Dermis lymphatic vessel endothelial cell (primary cell): ENCODE results near the gene VSIG10L2. TPM values are rescaled to one million over a fixed set of nuclear protein-coding genes. Genes with fewer than 3 reads are reported as not detected.

ENCODE experiments used
- total RNA-seq: library from RNA; depleted of rRNA; stranded (reverse); fragments of >200 nt; gene quantifications from 2 replicates; pipeline ENCODE4 v1.2.1, GENCODE V29; 2014

VSIG10L2 gene
- 0.09 TPM in 1 of 2 replicates, not detected in the other for total RNA-seq

GRCh38 chr11:125945797-125946520, at the start of gene VSIG10L2:
VSIG10L2 (plus strand) TSS chr11:125946044; CDS start chr11:125946056, 12 bp downstream.

GRCh38 chr11:125902927-125903710, 42.7 kb upstream of the VSIG10L2 start, which contains the start of gene PUS3:
PUS3 (minus strand) TSS chr11:125903206; CDS start chr11:125896284, 6,922 bp downstream.

GRCh38 chr11:125903711-125904659, 41.9 kb upstream of the VSIG10L2 start, which contains the start of gene DDX25:
DDX25 (plus strand) TSS chr11:125904508; CDS start chr11:125904518, 10 bp downstream.

Other genes starting within 250 kb of the VSIG10L2 start
- gene PATE1, start 199.8 kb upstream of the VSIG10L2 start, total RNA-seq, result not detected in 2 replicates
- gene PATE2, start 167.2 kb upstream of the VSIG10L2 start, total RNA-seq, result 0.22 TPM in 1 of 2 replicates, not detected in the other
- gene PATE3, start 157.9 kb upstream of the VSIG10L2 start, total RNA-seq, result not detected in 2 replicates
- gene PATE4, start 112.7 kb upstream of the VSIG10L2 start, total RNA-seq, result not detected in 2 replicates
- gene HYLS1, start 58.4 kb upstream of the VSIG10L2 start, total RNA-seq, result 6.9 and 7.4 TPM in 2 replicates
- gene PUS3, start 42.8 kb upstream of the VSIG10L2 start, total RNA-seq, result 7.4 and 13.1 TPM in 2 replicates
- 0.11 TPM in 1 of 2 replicates, not detected in the other for gene DDX25, start 41.5 kb upstream of the VSIG10L2 start, total RNA-seq
- 1.8 and 2.3 TPM in 2 replicates for gene CDON, start 116.8 kb downstream of the VSIG10L2 start, total RNA-seq